GM21619 (cell line): ENCODE results near the gene BCL11A.
"Not testable (repeated sequence)": the region's sequence is repeated elsewhere in the genome, so short reads cannot be mapped to it uniquely, and the experiment has no call there.

Experiments
- ATAC-seq: cut with Tn5 transposase; IDR thresholded peaks from one replicate; pipeline ENCODE4 v1.9.1; 2021; ENCODE audit not compliant: unreplicated experiment

BCL11A gene

DNA sequence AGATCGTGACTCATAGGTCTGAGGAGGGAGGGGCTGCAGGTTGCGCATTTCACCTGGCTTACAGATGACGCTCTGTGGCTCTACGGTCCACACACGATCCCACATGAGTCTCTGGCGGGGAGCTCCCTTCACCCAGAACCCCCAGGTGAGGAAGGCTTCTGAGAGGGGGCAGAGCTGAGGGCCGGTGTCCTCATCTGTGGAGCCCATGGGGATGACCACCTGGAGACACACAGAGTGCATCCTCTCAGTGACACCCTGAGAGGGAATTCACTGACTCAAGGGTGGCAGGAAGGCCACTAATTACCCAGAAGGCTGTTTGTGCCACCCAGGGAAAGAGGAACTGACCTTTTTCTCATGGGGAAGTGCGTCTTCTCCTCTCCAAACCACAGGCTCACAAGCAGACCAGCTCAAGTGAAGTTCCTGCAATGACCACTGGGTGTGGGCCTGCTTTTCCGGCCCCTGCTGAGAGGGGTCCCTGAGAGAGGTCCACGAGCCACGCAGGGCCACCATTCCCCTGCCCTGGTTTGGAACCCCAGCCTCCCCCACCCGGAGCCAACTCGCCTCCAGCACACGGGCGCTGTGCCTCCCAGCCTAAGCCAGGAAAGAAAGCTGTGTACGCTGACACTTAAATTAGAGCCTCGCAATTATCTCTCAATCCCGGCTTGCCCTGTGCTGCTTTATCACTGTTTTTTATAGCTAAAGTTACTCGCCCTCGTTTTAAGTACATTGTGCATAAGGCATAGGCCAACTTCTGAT, 114.1 kb downstream of the BCL11A start:
- ATAC-seq: peak; percentile 98

DNA sequence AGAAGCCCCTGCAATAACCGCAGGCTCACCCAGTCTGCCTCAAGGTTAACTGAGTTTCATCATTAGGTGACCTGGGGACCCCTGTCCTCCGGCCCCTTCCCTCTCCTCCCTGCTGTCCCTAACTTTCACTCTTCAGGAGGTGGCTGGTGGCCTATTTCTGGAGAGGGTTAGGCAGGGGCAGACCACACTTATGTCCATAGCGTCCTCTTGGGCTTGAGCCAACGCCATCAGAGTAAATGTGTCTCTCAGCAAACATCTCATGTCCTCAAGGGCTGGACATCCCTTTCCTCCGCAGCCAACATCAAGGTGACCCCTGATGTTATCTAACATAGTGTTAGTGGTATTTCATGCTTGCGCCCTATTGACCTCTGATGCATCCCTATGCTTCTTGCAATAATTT, 114.8 kb downstream of the BCL11A start:
- ATAC-seq: no peak

DNA sequence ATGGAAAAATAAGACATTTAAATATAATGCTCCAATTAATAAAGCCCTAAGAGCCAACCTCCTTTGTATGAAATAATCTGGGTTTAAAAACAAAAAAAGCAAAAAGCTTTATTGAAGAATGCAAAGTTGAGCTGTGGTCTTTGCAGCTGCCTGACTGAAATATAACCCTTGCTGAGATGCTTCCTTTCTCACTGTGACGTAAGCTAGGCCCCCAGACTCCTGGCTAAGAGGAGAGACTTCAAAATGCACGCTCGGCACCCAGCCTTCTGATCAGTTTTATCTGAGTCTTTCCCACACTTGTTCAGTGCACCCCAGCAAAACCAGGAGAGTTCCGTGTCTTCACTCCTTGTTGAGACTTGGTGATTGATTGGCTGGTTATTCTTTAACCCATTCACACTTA, 115.3 kb downstream of the BCL11A start:
- no peak for ATAC-seq

DNA sequence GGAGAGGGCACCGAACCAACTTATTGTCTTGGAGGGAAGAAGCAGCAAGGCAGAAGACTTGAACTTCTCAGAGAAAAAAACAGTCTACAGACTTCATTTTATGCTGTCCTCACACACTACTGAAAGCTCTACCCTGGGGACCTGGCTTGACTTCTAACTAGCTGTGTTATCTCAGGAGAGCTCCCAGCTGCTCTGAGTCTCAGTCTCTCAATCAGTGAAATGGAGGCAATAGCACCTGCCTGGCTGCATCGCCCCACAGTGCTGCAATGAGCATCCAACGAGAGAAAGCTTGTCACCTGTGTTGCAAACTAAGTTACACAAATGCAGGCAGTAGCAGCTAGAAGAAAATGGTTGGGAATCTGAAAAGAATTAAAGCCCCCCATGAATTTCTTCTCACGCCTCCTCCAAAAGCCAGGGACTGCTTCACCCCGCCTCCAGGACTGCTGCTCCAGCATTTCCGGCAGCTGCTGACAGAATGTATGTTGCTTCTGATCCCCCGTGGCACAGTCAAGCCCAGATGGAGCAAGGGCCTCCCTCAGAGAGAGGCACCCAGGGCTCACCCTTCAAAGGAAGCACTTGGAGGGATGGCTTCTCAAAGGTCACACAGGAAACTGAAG, 116.3 kb downstream of the BCL11A start:
- no peak for ATAC-seq

DNA sequence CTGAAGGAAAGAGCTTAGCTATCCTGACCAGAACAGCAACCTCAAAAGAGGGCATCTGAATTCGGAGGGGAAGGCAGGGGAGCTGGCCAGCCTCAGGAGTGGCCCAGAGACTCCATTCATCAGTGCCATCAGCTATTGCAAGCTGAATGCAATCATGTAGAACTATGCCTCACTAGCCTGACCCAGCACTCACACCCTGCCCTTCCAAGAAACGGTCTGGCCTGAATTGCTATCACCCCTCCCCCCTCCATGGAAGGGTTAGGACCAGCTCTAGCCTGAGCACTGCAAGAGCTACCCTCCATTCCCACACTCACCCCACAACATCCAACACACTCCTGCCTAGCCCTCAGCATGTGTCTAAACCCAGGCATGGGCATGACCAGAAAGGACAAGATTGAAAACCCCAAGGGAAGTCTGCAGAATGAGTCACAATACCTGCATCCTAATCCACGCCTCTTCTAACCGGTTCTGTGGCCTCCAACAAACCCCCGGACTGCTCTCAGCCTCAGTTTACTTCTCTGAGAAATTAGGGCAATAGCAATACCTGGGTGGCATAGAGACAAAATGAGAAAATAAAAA, 120.3 kb downstream of the BCL11A start:
- no peak for ATAC-seq

DNA sequence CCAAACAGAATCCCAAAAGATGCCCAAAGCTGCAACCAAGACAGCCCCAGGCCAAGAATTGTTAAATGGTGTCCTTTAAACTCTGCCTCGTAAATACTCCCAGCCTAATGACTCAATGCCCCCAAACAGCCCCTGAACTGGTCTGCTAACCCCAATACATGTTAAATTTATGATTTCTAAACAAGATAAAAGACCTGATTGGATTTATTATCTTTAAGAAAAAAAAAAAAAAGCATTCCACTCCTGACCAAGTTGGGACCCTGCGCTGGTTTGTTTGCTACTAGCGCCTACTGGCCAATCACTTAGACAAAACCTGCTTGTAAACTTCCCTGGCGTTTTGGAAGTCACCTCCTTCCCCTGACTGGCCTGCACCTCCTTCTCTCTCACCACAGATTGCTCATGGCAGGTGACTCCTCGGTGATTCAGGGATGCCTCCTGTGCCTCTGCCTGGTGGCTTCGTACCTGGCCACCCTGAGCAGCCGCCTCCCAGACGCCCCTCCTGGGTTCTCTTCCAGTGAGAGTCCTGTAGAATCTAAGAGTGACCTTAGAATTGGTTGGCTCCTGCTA, 121.3 kb downstream of the BCL11A start:
- no peak for ATAC-seq

DNA sequence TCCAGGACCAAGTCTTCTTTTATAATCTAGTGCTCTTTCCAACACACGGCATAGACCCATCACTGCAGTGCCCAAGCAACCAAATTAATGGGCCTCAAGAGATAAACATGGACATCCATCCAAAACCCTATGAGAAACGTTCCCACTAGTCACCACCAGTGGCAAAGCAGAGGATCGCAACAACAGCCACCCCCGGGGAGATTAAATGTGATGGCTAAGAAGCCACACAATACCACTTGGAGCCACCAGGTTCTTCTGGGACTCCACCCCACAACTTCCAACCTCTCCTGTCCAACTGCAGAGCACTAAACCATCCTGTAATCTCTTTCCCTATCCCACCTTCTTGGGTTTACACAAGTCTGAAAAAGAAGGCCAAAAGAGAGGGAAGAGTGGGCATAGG, 123.8 kb downstream of the BCL11A start:
- no peak for ATAC-seq

DNA sequence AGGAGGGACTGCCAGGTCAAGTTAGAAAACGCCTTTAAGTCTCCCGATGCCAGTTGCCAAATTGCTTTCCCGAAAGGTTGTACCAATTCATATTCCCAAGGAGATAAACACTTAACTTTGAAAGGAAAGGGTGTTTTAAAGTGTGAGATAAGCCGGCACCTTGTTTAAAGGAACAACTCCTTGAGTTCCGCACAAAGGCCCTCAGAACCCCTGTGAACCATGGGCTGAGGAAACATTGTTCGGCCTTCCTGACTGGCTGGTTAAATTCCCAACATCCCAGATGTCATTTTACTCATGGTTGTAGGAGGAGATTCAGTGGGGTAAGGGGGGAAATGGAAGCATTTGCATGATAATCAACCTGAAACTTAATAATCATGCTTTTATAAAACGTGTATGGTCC, 126.6 kb downstream of the BCL11A start:
- ATAC-seq: no peak

DNA sequence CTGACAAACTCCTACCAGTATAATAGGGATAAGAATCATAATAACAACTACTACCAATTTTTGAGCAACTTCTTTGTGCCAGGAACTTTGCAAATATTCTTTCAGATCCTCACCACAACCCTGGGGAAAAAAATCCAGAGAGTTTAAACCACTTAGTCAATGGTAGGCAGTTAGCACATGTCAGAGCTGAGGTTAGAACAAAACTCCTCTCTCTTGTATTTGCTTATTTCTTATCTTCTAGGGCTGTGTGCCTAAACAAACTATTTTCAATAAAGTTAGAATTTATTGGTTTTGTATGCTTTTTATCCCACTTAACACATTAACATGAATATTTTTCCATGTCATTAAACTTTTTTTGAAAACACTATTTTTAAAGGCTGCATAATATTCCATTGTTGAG, 127.1 kb downstream of the BCL11A start:
- no peak for ATAC-seq

DNA sequence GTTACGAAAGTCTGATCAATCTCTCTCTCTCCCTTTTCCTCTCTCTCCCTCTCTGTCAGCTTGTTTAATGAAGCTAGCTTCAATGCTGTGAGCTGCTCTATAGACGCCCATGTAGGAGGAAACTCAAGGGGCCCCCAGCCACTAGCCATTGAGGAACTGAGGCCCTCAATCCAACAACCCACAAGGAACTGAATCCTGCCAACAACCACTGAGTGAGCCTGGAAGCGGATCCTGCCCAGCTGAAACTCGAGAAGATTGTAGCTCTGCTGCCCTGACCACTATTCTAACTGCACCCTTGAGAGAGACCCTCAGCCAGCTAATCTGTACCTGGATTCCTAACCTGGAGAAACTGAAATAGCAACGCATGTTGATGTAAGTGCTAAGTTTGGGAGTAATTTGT, 129.2 kb downstream of the BCL11A start:
- ATAC-seq: no peak

DNA sequence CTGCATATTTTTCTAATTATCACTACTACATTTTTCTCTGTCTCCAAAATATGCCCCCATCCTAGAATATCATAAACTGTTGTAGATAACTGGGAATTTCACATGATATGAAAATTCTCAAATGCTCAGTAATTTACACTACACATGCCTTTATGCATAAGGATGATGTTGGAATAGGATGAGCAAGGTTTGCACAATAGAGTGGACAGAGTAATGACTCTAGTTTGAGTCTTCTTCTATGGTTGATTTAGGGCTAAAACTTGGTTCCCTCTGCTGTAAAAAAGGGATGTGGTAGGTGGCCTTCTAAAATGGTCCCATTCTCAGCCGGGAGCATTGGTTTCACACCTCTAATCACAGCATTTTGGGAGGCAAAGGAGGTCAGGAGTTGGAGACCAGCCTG, 129.9 kb downstream of the BCL11A start:
- ATAC-seq: no peak

DNA sequence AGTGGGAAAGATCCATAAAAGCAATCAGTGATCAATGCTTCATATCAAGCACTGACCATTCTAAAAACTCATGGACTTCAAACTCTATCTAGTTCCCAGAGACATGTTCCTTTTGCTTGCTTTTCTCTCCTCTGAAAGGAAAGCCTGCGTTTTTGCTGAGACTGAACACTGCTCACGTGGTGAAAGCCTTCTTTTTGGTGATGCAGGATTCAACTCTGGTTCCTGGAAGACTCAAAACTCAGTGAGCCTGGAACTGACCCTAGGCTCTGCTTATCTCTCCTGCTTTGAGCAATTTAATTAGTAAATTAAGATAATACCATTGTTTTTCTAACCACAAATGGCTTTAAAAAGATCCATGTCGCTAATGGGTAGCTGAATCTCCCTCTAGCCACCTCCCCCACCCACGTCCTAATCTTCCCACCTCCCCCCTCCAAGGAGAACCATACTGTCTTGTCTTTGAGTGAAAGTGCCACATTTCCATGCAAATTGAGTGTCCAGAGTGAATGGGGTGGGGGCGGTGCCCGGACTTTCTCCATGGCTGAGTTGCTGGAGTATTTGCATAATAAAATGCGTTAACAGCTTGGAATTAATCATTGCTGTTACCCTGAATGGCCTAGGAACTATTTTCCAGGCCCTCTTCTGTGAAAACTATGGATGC, 130.5 kb downstream of the BCL11A start:
- no peak for ATAC-seq

DNA sequence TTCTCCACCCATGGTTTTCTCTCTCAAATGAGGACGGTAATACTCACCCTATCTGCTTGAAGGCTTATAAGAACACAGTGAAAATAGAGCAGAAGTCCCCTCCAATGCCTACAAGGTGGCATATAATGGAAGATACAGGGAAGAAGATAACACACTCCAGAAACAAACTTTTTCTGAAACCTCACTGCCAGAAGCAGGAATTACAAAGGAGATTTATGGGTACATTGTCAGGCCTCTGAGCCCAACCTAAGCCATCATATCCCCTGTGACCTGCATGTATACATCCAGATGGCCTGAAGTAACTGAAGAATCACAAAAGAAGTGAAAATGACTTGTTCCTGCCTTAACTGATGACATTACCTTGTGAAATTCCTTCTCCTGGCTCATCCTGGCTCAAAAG, 136.2 kb downstream of the BCL11A start:
- ATAC-seq: not testable (repeated sequence)

DNA sequence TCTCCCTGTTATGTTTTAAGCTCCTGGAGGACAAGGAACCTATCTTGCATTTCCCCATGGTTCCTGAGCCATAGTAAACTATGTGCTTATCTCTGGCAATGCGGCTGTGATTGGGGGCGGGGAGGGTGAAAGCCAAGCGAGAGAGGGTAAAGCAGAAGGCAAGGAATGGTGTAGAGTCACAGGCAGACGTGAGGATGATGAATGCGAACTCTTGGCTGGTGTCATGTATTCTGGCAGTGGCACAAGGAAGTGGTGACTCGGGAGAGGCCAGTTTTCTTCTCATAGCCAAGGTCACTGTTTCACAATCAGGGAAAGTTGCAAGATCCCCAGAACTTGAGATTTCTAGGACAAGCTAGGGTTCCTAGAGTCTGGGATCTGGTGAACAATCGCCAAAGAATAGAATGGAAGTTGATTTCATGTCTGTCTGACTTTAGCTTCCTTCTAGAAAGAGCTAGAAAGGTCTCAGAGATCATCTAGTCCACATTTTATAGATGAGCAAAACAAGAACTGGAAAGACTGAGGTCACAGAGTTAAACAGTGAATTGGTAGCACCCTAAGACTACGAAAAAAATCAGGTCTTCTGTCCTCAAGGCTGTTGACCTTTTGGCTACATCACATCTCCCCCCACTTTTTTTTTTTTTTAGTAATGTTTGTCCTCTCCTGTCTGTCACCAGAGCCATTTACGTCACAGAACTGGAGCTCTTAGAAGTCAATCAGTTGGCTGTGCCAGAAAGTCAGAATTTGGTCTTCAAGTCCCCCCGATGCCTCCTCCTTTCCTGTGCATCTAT, 137.0 kb downstream of the BCL11A start:
- ATAC-seq: no peak

DNA sequence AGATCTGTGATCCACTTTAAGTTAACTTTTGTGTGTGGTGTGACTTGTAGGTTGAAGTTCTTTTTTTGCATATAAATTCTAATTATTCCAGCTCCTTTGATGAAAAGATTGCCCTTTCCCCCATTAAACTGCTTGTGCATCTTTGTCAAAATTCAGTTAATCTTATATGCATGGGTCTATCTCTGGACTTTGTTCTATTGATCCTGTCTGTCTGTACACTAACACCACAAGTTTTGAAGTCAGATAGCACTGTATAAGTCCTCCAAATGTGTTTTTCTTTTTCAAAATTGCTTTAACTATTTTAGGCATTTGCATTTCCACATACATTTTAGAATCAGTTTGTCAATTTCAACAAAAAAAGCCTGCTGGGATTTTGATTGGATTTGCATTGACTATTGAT, 137.6 kb downstream of the BCL11A start:
- ATAC-seq: no peak

DNA sequence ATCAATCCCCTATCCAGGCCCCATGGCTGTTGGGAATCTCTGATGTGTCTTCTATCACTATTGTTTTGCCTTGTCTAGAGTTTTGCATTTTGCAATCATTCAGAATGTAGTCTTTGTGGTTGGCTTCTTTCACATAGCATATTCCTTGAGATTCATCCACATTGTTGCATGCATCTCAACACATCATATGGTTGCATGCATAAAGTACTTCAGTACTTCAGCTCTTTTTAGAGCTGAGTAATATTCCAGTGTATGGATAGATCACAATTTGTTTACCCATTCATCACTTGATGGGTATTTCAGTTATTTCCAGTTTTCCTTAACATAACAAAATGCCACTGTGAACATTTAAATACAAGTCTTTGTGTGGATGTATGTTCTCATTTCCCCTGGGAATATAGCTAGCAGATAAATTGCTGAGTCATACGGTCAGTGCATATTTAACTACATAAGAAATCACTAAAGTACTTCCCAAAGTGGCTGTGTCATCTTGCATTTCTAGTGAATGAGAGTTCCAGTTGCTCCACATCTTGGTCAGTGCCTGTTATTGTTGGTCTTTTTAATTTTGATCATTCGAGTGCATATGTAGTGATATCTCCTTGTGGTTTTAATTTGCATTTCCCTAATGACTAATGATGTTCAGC, 138.8 kb downstream of the BCL11A start:
- no peak for ATAC-seq

DNA sequence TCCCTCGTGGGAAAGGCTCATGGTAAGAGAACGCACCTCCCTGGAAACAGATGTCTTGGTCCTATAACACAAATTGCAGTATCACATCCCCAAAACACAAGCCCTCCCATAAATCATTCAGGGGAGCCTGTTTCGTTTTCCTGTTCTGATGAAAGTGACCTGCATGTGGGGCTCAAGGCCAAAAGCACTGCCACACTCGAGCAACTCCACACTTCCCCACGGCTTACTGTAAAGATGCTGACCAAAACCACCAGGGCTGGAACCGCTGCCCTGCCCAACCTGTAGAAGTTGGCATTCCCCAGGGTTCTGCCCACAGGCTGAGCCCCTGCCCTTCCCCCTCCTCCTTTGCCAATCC, 139.7 kb downstream of the BCL11A start:
- ATAC-seq: peak; percentile 92

DNA sequence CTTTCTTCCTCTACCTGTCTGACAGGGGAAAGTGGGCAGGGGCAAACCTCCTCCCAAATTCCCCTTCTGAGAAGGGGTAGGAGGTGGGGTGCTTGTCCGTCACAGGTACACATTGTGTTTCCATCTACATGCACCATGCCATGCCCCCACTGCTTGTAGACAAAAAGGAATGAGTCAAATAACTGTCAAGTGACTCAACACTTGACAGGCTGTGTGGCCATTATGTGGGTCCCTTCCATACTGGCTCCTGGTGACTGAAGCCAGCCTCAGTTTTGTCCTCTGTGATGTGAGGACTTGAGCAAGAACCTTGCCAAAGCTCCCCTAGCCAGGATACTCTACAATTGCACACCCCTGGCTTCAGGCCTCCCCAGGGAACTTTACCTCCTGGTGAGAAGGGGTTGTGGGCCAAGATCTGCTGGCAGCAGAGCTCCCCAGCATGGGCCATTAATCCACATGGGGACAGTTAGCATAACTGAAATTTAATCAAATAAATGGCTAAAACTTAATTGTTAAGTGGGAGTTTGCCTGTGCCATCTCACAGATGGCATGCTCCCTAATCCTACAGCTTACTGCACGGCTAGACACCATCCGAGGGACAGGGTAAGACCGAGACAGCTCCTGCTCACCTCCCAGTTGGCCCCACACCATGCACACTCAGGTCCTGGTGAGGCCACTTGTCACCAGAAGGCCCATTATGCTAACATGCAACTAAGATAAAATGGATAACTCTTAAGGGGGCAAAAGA, 140.2 kb downstream of the BCL11A start:
- no peak for ATAC-seq

DNA sequence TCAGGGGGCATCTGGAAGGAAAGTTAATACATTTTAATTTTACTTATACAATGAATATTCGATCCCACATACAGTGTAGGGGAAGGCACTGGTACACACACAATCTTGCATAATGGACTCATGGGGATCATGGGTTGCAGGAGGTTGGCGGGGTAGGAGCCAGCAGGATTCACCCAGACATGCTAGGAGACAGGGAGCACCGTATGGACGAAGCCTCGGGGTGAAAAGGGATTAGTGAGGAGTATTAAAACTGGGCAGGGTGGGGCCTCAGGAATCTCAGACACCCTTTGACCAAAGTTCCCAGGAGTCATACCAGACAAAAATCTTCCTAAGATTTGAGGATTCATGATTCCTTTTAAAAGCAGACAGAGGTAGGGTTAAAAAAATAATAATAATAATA, 140.8 kb downstream of the BCL11A start:
- no peak for ATAC-seq

DNA sequence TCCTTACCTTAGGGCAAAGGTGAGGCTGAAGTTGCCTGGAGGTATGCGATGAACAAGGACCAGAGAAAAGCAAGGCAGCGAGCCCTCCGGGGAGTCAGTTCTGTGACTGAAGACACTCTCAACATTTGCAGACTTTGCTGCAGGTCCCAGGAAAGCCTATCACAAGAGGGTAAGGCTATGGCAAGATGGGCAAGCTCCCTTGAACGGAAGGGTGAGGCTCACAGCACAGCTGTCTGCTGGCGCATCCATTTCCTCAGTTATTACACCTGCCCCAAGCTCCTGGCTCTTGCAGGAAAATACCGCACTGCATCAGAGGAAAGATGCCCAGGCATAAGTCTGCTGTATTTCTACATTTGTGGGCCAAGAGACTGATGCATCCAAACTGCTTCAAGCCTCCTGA, 141.4 kb downstream of the BCL11A start:
- no peak for ATAC-seq
